ENCODE data around the gene RNF111.
"Not testable (repeated sequence)": the region's sequence is repeated elsewhere in the genome, so short reads cannot be mapped to it uniquely, and the experiment has no call there.

RNF111 gene

DNA sequence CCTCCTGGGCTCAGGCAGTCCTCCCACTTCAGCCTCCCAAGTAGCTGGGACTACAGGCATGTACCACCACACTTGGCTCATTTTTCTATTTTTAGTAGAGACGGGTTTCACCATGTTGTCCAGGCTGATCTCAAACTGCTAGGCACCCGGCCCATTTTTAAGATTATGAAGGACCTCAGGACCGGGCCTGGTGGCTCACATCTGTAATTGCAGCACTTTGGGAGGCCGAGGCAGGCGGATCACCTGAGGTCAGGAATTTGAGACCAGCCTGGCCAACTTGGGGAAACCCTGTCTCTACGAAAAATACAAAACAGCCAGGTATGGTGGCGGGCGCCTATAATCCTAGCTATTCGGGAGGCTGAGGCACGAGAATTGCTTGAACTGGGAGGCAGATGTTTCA lies 12.8 kb downstream of the RNF111 start:
- DNase-seq (ENCODE audit: low spot score), result not testable (repeated sequence)

DNA sequence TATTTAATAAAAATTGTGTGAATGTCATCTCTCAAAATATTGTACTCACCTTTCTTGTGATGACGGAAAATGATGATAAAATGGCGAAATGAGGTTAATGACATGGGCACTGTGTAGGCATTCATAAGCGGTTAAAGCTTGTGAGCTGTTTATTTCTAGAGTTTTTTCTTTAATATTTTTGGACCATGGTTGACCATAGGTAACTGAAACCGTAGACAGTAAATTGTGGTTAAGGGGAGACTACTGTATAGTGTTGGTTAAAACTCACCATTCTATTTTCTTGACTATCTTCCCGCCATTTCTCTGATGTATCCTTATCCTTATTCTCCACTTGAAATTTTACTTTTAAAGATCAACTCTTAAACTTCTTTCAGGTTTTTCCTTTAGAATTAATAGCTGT lies 14.5 kb downstream of the RNF111 start:
- DNase-seq (ENCODE audit: low spot score), result no peak

DNA sequence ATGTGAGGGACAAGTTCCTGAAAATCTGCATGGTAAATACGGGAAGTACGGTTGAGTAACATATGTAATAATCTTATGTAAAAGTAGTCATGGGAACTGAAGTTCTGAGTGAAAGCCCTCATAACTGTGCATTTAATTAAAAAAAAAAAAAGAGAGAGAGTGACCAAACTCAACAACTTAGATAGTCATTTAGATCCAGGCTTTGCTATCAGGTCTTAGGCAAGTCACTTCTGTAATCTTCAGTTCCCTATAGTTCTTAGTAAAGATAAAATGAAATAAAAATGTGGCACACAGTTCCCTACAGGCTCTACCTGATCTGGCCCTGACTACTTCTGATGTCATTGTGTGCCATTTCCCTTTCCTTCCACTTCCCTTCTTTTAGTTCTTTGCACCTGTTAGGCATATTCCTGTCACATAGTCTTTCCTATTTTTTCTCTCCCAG lies 15.0 kb downstream of the RNF111 start:
- no peak for DNase-seq (ENCODE audit: low spot score)

DNA sequence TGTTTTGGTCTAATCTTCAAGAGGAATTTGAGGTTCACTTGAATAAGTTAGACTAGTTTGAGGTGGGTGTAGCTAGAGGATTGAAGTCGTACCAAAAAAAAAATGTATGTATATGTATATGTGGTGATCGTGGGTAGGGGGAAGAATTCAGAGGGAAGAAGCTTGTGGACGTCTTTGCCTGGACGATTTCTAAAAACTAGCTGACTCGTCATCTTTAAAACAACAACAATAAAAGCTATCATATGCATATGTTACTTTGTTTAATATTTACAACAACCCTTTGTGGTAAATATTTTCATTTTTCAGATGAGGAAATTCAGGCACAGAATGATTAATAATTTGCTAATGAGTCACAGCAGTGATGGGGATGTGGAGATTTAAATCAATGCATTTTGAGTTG lies 18.1 kb downstream of the RNF111 start:
- no peak for DNase-seq (ENCODE audit: low spot score)

DNA sequence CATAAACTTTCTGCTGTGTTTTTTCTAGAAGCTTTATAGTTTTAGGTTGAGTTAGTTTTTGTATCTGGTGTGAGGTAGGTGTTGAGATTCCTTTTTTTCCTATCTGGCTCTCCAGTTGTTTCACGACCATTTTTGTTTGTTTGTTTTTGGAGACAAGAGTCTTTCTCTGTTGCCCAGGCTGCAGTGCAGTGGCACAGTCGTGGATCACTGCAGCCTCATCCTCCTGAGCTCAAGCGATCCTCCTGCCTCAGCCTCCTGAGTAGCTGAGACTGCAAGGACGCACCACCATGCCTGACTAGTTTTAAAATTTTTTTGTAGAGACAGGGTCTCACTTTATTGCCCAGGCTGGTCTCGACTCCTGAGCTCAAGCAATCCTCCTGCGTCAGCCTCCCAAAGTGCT lies 20.6 kb downstream of the RNF111 start:
- DNase-seq (ENCODE audit: low spot score), result no peak

DNA sequence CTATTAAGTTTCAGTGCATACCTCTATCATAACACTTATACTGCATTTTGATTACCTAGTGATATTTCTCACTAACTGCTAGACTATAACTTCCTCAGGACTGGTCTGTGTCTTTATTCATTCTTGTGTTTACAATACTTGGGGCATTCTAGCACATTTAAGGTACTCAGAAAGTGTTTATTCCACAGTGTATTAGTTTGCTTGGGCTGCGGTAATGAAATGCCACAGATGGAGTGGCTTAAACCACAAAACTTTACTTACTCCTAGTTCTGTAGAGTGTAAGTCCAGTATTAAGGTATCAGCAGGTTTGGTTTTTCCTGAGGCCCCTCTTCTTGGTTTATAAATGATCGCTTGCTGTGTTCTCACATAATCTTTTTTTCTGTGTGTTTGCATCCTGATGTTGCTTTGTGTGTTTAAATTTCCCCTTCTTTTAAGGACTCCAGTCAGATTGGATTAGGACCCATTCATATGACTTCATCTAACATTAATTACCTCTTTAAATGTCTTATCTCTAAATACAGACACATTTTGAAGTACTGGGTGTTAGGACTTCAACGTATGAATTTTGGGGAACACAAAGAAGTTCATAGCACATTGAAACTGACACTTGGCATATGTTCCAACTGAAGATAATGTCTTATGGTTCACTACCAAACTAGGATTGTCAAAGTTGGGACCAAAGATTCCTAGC lies 23.9 kb downstream of the RNF111 start:
- DNase-seq (ENCODE audit: low spot score), result no peak

DNA sequence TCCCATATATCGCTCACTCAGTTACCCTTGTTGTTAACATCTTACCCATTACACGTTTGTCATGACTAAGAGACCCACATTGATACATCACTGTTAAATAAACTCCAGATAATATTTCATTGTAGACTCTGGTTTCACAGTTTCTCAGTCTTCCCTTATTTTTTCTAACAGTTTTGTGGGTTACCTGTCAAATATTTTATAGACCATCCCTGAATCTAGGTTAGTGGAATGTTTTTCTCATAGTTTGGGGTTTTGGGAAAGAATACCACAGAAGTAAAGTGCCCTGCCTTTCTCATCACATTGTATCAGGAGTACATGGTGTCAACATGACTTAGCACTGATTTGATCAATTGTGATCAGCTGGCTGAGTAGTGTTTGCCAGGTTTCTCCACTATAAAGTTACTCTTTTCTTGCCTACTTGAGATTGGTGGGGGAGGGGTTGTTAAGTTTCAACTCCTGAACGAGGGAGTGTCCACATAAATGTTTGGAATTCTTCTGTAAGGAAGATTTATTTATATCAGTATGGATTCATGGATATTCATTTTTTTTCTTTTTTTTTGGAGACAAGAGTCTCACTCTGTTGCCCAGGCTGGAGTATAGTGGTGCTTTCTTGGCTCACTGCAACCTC lies 25.9 kb downstream of the RNF111 start:
- no peak for DNase-seq (ENCODE audit: low spot score)

DNA sequence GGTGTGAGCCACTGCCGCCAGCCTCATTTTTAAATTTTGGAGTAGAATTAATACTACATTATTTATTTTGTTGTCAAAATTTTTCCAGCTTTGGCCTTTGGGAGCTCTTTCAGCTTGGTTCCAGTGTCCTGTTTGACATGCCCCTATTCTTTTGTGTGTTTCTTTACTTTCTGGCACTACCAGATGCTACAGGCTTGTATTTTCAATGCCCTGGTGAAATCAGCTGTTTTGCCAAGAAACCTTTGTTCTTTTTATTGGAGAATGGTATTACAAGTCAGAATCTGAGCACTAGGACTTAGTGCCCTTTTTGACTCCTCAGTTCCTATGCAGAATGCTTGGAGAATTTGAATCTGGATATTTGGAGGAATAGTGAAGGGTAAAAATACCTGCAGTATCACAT lies 26.6 kb downstream of the RNF111 start:
- DNase-seq (ENCODE audit: low spot score), result no peak

DNA sequence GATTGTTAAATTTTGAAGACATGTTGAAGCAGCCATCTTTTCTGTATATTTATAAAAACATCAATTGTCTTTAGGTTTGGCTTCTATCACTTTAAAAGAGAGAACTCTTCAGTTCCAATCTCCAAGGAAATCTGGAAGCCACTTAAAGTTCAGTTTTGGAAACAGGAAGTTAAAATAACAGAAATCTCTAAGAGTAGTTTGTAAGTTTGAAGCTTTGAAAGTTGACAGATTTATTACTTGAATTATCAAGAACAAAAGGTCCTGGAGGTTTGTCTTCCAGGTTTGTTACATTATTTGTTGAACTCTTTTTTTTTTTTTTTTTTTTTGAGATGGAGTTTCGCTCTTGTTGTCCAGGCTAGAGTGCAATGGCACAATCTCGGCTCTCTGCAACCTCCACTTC lies 30.0 kb downstream of the RNF111 start:
- no peak for DNase-seq (ENCODE audit: low spot score)

DNA sequence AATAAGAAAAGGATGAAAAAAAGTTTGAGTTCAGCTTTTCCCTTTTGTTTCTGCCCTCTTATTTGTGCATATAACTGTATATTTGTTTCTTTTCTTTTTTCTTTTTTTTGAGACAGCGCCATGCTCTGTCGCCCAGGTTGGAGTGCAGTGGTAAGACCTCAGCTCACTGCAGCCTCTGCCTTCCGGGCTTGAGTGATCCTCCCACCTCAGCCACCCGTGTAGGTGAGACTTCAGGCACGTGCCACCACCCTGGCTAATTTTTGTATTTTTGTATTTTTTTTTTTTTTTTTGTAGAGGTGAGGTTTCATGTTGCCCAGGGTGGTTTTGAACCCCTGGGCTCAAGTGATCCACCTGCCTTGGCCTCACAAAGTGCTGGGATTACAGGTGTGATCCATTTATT lies 31.4 kb downstream of the RNF111 start:
- no peak for DNase-seq (ENCODE audit: low spot score)

DNA sequence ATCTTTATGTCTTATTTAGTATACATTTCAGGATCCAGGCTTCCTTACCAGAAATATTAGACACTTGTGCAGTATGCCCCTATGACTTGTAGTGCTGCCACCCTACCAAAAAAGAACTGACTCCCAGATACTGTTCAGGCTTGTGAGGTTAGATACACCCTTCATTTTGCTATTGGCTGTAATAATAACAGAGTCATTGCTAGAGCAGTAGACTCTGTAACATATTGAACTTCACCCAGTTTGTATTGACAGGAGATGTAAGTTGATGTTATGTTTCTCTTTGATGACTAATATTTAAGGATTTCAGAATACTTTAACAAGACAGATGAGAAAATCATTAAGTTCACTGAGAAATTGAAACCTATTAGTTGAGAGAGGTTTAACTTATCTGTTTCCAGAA lies 32.9 kb downstream of the RNF111 start:
- DNase-seq (ENCODE audit: low spot score), result no peak

DNA sequence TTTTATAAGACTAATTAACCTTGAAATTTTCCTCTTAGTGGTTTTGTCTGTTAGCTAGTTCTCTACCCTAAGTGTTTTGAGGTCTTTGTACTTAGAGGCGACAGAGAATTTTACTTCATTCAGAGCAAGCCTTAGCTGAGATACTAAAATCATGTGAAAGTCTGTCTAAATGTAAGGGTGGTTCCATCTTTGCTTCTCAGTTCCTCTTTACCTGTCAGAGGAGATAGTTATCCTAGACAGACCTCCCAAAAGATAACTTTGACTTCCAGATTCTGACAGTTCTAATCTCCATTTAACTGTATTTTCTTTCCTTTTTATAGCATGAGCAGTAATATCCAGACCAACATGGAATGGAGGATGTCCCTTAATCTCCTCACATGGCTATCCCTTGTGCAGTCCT lies 34.7 kb downstream of the RNF111 start:
- DNase-seq (ENCODE audit: low spot score), result no peak

DNA sequence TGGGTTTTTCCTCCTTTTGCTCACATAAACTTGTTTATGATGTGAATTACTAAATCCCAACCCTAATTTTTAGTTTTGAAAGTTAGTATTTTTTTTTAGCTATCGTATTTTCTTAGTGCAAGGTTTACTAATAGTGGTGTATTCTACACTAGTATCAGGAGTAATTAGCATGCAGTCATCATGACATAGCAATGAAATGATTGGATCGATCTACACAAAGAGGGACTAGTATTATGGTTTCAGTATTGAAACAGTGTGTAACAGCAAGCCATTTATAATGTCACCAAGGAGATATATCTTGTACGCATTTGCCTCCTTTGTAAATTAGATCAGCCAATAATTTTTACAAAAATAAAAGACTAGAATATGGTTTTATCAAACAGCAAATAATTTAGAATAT lies 38.7 kb downstream of the RNF111 start:
- no peak for DNase-seq (ENCODE audit: low spot score)

DNA sequence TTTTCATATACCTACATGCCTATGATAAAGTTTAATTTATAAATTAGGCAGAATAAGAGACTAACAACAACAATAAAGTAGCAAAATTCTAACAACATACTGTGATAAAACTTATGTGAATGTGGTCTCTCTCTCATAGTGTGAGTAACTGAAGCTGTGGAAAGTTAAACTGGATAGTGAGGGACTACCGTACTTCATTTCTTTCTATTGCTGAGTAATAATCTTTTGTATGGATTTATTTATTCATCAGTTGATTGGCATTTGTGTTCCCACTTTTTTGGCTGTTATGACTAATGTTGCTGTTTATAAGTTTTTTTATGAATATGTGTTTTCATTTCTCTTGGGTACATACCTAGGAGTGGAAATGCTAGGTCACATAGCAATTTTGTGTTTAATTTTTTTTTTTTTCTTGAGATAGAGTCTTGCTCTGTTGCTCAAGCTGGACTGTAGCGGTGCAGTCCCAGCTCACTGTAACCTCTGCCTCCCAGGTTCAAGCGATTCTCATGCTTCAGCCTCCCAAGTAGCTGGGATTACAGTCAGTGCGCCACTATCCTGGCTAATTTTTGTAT lies 41.0 kb downstream of the RNF111 start:
- DNase-seq (ENCODE audit: low spot score), result no peak

DNA sequence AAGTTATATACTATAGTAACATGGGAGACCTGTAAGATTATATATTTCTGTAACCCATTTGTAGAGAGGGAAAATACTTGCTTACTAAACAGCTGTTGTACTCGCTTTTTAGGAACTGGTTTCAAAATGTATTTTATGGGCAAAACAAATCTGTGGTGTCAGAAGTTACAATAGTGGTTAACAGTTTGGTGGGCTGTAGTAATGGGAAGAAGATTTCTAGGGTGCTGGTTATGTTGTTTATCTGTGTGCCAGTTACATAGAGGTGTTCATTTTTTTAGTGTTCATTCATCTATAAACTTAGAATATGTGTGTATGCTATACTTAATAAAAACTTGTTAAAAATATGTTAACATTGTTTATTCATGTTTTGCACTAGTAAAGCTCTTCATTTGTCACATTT lies 42.1 kb downstream of the RNF111 start:
- no peak for DNase-seq (ENCODE audit: low spot score)

DNA sequence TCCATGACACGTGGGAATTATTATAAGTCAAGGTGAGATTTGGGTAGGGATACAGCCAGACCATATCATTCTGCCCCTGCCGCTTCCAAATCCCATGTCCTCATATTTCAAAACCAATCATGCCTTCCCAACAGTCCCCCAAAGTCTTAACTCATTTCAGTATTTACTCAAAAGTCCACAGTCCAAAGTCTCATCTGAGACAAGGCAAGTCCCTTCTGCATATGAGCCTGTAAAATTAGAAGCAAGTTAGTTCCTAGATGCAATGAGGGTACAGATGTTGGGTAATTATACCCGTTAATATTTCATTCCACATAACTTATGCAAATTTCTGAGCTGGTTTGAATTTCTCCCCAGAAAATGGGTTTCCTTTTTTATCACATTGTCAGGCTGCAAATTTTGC lies 47.7 kb downstream of the RNF111 start:
- no peak for DNase-seq (ENCODE audit: low spot score)

DNA sequence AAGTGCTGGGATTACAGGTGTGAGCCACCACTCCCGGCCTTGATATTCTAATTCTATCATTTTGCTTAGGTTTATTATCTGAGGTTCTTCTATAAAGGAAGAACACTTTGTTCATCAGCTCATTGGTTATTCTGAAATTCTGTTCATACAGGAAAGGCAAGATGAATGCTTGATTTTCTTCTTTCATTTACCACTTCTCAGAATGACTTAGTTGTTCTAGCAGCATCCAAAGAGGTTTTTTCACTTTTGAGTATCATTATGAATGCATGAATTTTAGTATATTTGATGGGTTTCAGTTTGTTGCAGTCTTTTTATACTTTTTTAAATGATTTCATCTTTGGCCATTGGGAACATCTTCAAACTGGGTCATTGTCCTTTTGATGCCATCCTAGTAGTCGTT lies 51.8 kb downstream of the RNF111 start:
- DNase-seq (ENCODE audit: low spot score), result no peak

DNA sequence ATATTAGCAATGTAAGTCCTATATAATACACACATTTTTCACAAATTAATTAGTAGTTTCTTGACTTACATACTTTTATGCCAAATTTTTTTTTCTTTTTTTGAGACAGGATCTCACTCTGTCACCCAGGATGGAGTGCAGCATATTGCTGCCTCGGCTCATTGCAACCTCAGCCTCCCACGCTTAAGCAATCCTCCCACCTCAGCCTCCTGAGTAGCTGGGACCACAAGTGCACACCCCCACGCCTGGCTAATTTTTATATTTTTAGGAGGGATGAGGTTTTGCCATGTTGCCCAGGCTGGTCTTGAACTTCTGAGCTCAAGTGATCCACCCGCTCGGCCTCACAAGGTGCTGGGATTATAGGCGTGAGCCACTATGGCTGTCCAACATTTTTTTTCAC lies 54.6 kb downstream of the RNF111 start:
- DNase-seq (ENCODE audit: low spot score), result no peak

DNA sequence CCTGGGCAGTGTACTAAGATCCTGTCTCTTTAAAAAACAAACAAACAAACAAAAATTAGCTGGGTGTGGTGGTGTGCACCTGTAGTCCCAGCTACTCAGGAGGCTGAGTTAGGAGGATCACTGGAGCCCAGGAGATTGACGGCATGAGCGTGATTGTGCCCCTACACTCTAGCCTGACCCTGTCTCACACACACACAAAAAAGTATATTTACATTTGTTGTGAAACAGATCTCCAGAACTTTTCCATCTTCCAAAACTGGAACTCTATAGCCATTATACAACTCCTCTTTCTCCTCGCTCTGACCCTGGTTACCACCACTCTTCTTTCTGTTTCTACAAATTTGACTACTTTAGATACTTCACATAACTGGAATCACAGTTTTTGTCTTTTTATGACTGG lies 61.4 kb downstream of the RNF111 start:
- DNase-seq (ENCODE audit: low spot score), result no peak

DNA sequence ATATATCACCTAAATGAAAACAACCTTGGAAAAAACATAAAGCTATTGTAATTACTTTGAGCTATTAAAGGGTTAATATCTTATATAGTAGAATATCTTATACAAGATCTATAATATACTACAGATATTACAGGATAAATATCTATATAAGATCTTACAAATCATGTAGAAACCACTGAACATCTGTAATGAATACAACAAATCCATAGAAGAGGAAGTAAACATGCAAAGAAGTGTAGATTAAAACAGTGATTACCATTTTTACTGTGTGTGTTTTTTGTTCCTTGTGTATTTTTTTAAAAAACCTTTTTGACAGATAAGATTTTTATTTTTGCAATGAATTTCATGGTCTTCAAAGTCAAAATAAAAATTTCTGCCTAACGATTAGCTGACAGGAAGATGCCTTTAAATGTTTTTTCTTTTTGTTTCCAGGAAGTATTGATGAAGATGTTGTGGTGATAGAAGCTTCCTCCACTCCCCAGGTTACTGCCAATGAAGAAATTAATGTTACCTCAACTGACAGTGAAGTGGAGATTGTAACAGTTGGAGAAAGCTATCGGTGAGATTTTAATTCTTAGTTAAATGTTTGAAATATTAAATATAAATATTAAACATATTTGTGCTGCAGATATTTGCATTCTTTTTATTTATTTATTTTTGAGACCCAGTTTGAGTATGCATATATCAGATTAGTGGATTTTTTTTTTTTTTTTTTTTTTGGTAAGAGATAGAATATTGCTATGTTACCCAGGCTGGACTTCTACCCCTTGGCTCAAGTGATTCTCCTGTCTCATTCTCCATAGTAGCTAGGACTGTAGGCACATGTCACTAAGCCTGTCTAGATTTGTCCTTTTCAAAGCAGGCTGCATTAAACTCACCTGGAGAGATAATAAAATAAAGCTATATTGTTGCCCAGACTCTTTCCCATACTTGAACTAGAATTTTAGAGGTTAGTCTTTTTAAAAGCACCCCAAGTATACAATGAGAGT lies 64.7 kb downstream of the RNF111 start:
- no peak for DNase-seq (ENCODE audit: low spot score)

DNA sequence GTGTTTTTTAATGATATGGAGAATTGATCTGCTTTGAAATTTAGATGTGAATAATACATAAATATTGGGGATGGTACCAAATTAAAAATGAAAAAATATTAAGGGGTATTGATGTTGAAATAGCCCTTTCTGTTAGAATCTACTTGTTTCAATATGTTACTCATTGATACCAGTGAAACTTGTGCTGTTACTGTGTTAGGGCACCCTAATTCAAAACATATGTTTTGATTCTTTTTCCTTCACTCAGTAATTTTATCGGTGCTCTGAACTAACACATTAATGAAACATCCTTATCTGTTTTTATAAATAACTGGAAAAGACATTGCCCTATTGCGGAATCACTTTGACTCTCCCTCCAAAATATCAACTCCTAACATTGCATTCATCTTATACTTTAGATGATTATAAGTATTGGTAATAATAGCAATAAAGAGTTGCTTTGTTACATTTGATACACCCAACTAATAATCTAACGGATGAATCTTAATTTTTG lies 65.5 kb downstream of the RNF111 start:
- DNase-seq (ENCODE audit: low spot score), result no peak

DNA sequence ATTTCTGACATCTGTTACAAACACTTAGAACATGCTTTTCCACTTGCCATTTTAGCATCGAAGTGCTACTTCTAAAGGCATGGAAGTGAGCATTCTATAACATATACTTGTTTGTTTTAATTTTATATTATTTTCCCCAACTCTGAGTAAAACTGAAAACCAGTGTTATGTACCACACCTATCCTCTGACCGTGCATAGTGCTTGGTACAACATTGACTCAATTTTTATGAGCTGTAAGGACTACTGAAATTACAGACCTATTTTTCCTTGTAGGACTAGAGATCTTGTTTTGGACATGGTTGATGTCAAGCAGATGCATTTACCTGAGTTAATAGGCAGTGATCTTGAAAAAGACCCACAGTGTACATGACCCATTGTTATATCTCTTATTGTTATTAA lies 66.0 kb downstream of the RNF111 start:
- no peak for DNase-seq (ENCODE audit: low spot score)
